Activated CD4-positive, alpha-beta T cell treated with anti-CD3 and anti-CD28 coated beads, Interleukin-10, Interleukin-2, amounts not matched to agents 100 ng/mL and 50 ng/mL, durations not matched to agents 16 hours and 8 hours (primary cell): ENCODE results near the gene PPP1R2.
"Not testable (repeated sequence)": the region's sequence is repeated elsewhere in the genome, so short reads cannot be mapped to it uniquely, and the experiment has no call there.

ENCODE experiments used
- DNase-seq: peaks from one replicate; pipeline ENCODE4 v3.0.0-alpha.2; 2020

PPP1R2 gene

GRCh38 chr3:195532834-195533233 lies 10.3 kb downstream of the PPP1R2 start:
- DNase-seq, result no peak

- DNase-seq, result no peak
Observed at GRCh38 chr3:195532345-195532744, 10.8 kb downstream of the PPP1R2 start.

GRCh38 chr3:195531683-195532082 lies 11.4 kb downstream of the PPP1R2 start:
- DNase-seq, result no peak

- no peak for DNase-seq
Observed at GRCh38 chr3:195526492-195526891, 16.6 kb downstream of the PPP1R2 start.

DNA sequence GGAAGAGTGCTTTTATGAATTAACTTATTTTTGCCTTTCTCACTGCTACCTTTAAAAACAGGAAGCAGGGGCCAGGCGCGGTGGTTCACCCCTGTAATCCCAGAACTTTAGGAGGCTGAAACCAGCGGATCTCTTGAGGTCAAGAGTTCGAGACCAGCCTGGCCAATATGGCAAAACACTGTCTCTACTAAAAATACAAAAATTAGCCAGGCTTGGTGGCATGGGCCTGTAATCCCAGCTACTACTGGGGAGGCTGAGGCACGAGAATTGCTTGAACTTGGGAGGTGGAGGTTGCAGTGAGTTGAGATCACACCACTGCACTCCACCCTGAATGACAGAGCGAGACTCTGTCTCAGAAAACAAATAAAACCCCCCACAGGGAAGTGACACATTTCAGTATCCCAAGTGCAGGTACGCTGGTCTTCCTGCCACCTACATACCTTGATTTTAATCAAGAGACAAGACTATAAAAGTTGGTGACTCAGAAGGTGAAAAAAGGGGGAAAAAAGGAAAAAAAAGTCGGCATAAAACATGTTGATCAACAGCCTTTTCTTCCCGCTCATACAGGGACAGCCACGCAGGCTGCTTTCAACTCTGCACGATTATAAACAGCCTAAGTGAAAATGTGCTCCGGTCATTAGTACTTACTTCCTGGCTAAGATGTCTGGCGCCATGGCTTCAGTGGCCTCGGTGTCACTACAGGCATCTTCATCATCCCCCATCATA lies 18.8 kb downstream of the PPP1R2 start:
- peak; percentile 61 for DNase-seq

DNA sequence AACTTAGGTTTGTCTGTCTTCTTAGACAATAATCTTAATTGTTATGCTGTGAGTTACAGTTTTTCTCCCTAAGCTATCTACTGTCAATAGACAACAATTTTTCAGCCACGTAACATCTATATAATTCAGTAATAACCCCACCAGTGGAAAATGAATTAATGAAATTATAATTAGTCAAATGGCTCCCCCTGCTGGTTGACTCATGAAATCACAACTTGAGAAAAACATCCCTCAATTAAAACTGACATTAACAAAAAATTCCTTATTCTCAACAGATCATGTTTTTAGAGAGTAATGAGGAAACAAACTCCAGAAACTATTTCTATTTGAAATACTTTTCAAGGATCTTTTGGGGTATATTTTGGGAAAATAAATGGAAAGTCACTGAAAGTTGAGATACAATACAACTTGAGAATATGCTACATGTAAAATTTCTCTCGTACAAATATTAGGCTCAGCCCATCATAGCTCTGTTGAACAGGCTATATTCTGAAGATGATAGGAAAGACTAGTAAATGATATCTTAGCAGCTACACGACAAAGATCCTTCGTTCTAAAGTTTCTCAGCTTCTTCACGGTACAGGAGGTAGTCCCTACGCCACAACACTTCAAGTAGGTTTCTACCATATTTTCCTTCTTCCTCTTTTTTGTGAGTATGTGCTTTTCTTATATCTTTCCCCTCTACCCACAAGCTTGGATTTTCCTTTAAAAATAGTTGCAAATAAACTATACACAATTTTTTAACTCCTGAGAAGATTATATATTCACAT lies 20.7 kb downstream of the PPP1R2 start:
- DNase-seq, result peak; percentile 39

DNA sequence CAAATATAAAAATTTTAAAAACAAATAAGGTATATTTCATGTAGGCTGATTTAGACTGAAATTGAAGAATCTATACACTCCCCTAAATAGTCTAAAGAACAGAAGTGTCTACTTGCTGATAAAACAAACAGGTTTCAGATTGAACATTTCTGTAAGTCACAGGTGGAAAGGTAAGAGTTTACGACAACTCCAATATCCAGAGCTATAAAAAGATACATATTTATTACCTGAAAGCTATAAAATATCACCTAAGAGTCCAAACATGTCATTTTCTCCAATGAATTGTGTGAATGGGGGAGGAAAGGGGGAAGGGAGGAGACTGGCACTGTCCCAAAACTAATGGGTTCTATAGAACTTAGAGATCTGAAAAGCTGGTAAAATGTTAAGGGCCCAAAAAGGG lies 26.1 kb downstream of the PPP1R2 start:
- DNase-seq, result no peak

GRCh38 chr3:195514610-195515235 lies 28.4 kb downstream of the PPP1R2 start:
- DNase-seq, result peak; percentile 26

DNA sequence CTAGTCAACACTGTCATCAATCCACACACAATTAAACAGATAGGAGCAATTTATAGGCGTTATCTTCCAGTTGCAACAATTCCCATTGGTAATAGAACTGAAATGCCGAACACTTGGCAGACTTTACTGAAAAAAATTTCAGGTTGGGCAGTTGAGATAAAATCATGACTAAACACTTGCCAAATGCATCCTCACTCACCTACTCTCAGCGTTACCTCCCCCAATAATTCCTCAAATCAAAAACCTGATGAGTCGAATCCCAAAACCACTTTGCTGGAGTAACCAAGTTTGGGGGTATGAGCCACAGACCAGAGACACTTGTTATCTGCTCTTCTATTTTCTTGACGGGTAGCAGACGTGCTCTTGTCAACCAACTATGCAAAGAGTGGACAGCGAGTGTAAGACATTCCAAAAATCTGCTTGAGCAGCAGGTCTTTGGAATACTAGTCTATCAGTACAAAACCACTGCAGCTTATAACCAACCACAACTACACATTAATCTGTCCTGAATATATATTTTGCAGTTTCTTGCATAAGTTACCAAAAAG lies 30.3 kb downstream of the PPP1R2 start:
- DNase-seq, result no peak

DNA sequence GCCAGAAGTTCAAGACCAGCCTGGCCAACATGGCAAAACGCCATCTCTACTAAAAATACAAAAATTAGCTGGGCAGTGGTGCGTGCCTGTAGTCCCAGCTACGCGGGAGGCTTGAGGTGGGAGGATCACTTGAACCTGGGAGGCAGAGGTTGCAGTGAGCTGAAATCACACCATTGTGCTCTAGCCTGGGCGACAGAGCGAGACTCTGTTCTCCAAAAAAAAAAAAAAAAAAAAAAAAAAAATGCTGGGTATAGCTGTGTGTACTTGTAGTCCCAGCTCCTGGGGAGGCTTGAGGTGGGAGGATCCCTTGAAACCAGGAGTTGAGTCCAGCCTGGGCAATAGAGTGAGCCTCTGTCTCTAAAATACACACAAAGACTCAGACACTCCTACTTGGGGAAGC lies 32.0 kb downstream of the PPP1R2 start:
- no peak for DNase-seq

DNA sequence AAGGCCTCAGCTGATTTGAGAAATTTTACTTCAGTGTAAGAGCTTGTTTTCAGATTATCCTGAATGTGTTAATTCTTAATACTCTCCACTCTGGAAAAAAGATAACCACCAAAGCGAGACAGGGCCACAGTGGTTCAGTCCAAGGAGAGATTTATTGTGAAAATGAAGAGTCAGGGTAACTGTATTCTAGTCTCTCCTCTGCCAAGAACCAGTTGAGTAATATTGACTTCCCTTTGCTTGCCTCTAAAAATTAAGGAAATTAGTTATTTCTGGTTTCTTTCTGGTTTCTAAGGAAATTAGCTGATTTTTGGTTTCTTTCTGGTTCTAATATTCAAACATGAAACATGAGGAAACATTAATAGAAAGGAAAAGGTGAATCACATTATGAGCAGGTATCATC lies 34.9 kb downstream of the PPP1R2 start:
- no peak for DNase-seq

DNA sequence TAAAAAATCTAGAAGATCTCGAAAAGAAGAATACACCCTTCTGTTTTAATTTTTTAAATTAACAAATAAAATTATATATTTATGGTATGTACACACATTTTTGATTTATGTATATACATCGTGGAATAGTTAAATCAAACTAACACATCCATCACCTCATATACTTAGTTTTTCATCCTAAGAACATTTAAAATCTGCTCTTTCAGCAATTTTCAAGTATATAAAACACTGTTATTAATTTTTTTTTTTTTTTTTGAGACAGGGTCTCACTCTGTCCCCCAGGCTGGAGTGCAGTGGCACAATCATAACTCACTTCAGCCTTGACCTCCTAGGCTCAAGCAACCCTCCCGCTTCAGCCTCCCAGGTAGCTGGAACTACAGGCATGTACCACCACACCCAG lies 67.5 kb downstream of the PPP1R2 start:
- no peak for DNase-seq

DNA sequence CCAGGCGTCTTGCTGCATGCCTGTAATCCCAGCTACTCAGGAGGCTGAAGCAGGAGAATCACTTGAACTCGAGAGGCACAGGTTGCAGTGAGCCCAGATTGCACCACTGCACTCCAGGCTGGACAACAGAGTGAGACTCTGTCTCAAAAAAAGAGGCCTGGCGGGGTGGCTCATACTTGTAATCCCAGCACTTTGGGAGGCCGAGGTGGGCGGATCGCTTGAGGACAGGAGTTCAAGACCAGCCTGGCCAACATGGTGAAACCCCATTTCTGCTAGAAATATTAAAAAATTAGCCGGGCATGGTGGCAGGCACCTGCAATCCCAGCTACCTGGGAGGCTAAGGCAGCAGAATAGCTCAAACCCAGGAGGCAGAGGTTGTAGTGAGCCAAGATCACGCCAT lies 68.0 kb downstream of the PPP1R2 start:
- not testable (repeated sequence) for DNase-seq

GRCh38 chr3:195468841-195469240 lies 74.3 kb downstream of the PPP1R2 start:
- no peak for DNase-seq

DNA sequence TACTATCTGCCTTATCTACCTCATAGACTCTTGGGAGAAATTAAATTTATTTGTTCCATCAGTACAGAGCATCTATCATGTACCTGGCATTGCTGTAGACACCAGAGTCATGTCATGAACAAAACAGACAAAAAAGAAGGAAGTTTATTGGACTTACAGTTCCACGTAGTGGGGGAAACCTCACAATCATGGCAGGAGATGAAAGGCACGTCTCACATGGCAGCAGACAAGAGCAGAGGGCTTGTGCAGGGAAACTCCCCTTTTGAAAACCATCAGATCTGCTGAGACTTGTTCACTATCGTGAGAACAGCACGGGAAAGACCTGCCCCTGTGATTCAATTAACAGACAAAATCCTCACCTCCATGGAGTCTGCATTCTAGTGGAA lies 74.7 kb downstream of the PPP1R2 start:
- no peak for DNase-seq

DNA sequence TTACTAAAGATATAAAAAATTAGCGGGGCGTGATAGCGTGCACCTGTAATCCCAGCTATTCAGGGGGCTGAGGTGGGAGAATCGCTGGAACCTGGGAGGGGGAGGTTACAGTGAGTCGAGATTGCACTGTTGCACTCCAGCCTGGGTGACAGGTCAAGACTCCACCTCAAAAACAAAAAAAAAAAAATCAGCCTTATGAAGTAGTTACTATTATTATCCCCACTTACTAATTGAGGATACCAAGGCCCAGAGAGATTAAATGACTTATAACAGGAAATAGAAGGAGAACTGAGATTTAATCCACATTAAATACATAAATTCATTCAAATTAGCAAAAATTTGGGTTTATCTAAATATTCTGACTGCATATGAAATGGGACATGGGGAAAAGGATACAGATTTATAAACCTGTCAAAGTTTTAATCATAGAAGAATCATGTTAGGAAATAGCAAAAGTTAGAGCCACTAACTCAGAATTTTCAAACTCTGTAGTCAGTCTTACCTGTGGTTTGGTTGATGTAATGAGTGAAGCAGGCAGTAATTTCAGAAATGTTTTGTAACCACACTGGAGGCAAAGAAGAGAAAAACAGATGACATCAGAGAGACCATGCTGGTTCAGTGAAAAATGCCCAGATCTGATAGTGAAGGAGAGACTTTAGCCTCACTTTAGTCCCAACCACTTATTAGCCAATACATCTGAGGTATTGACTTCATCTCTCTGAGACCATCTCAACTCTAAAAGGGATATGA lies 75.3 kb downstream of the PPP1R2 start:
- peak; percentile 58 for DNase-seq

DNA sequence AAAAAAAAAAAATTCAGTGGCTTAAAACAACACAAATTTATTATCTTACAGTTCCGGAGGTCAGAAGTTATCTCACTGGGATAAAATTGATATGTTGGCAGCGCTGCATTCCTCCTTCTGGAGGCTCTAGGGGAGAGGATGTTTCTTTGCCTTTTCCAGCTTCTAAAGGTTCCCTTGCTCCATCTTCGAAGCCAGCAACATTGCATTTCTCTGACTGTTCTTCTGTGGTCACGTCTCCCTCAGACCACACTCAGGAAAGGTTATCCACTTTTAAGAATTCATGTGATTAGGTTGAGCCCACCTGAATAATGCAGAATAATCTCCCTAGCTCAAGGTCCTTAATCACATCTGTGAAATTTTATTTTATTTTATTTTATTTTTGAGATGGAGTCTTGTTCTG lies 76.9 kb downstream of the PPP1R2 start:
- DNase-seq, result no peak
